HUES6 (cell line): ENCODE data around the gene ABTB2.

ENCODE experiments used
- H3K27ac ChIP-seq: 2 replicates; pipeline ENCODE4 v1.7.0; 2013; ENCODE audit warnings: low read depth, mild to moderate bottlenecking, low read length, inconsistent platforms
- H3K27me3 ChIP-seq: 2 replicates; pipeline ENCODE4 v1.6.1; 2013; ENCODE audit warnings: low read length; ENCODE audit not compliant: control insufficient read depth, insufficient read depth
- H3K36me3 ChIP-seq: 2 replicates; pipeline ENCODE4 v1.6.1; 2013; ENCODE audit warnings: low read length; ENCODE audit not compliant: control insufficient read depth, insufficient read depth
- H3K4me1 ChIP-seq: 2 replicates; pipeline ENCODE4 v1.6.1; 2013; ENCODE audit warnings: low read length; ENCODE audit not compliant: control insufficient read depth, insufficient read depth
- H3K4me3 ChIP-seq: 2 replicates; pipeline ENCODE4 v1.5.1; 2013; ENCODE audit warnings: low read depth, low read length
- H3K9ac ChIP-seq: one replicate; pipeline ENCODE4 v1.6.1; 2013; ENCODE audit warnings: mild to moderate bottlenecking, low read length
- H3K9me3 ChIP-seq: 2 replicates; pipeline ENCODE4 v1.6.1; 2013; ENCODE audit warnings: low read depth, low read length; ENCODE audit not compliant: control insufficient read depth, insufficient read depth

ABTB2 gene

GRCh38 chr11:34343153-34343552 is 14.7 kb downstream of the ABTB2 start:
- peaks cover 17% of the 10 kb centered on the region for H3K4me1 ChIP-seq
- H3K9me3 ChIP-seq: no peaks in the 10 kb centered on the region
- H3K4me3 ChIP-seq: no peak overlapping the region
- no peak overlapping the region for H3K27ac ChIP-seq
- H3K9ac ChIP-seq: no peak overlapping the region
- H3K36me3 ChIP-seq: no peaks in the 10 kb centered on the region
- no peaks in the 10 kb centered on the region for H3K27me3 ChIP-seq

GRCh38 chr11:34341931-34342533 is 15.8 kb downstream of the ABTB2 start:
- Histone ChIP-seq H3K27ac (no peak overlapping the region), H3K36me3 (no peaks in the 10 kb centered on the region), H3K27me3 (no peaks in the 10 kb centered on the region), H3K4me3 (no peak overlapping the region), H3K4me1 (peaks cover 17% of the 10 kb centered on the region), H3K9me3 (no peaks in the 10 kb centered on the region), H3K9ac (no peak overlapping the region)

- Histone ChIP-seq H3K27me3 (no peaks in the 10 kb centered on the region), H3K9ac (no peak overlapping the region), H3K36me3 (no peaks in the 10 kb centered on the region), H3K4me3 (no peak overlapping the region), H3K9me3 (no peaks in the 10 kb centered on the region), H3K4me1 (peaks cover 17% of the 10 kb centered on the region), H3K27ac (no peak overlapping the region)
These were observed 16.7 kb downstream of the ABTB2 start for GRCh38 chr11:34341096-34341495.

GRCh38 chr11:34340653-34341052 is 17.2 kb downstream of the ABTB2 start:
- Histone ChIP-seq H3K36me3 (no peaks in the 10 kb centered on the region), H3K4me1 (peaks cover 17% of the 10 kb centered on the region), H3K4me3 (no peak overlapping the region), H3K9me3 (no peaks in the 10 kb centered on the region), H3K27ac (no peak overlapping the region), H3K27me3 (no peaks in the 10 kb centered on the region), H3K9ac (no peak overlapping the region)

- H3K9me3 ChIP-seq: no peaks in the 10 kb centered on the region
- peaks cover 10% of the 10 kb centered on the region; the same call in 1 of the 2 replicates for H3K4me1 ChIP-seq
- H3K27me3 ChIP-seq: no peaks in the 10 kb centered on the region
- H3K9ac ChIP-seq: no peak overlapping the region
- H3K4me3 ChIP-seq: no peak overlapping the region
- no peaks in the 10 kb centered on the region for H3K36me3 ChIP-seq
- no peak overlapping the region for H3K27ac ChIP-seq
These were observed 18.4 kb downstream of the ABTB2 start for GRCh38 chr11:34339149-34340064.

GRCh38 chr11:34337016-34337415 is 20.8 kb downstream of the ABTB2 start:
- Histone ChIP-seq H3K36me3 (no peaks in the 10 kb centered on the region), H3K27ac (no peak overlapping the region), H3K4me1 (peaks cover 16% of the 10 kb centered on the region), H3K9me3 (no peaks in the 10 kb centered on the region), H3K9ac (no peak overlapping the region), H3K27me3 (no peaks in the 10 kb centered on the region), H3K4me3 (no peak overlapping the region)

- no peak overlapping the region for H3K27ac ChIP-seq
- no peak overlapping the region for H3K9ac ChIP-seq
- H3K4me1 ChIP-seq: peaks cover 13% of the 10 kb centered on the region
- H3K4me3 ChIP-seq: no peak overlapping the region
- no peaks in the 10 kb centered on the region for H3K27me3 ChIP-seq
- H3K36me3 ChIP-seq: no peaks in the 10 kb centered on the region
- no peaks in the 10 kb centered on the region for H3K9me3 ChIP-seq
These were observed 22.0 kb downstream of the ABTB2 start for GRCh38 chr11:34335801-34336200.

GRCh38 chr11:34335331-34335730 is 22.5 kb downstream of the ABTB2 start:
- H3K27ac ChIP-seq: no peak overlapping the region
- H3K4me3 ChIP-seq: no peak overlapping the region
- H3K36me3 ChIP-seq: no peaks in the 10 kb centered on the region
- H3K4me1 ChIP-seq: peaks cover 13% of the 10 kb centered on the region
- H3K9ac ChIP-seq: no peak overlapping the region
- H3K9me3 ChIP-seq: no peaks in the 10 kb centered on the region
- H3K27me3 ChIP-seq: no peaks in the 10 kb centered on the region

- H3K9ac ChIP-seq: no peak overlapping the region
- H3K4me1 ChIP-seq: peaks cover 13% of the 10 kb centered on the region
- no peak overlapping the region for H3K27ac ChIP-seq
- H3K27me3 ChIP-seq: no peaks in the 10 kb centered on the region
- H3K36me3 ChIP-seq: no peaks in the 10 kb centered on the region
- no peak overlapping the region for H3K4me3 ChIP-seq
- H3K9me3 ChIP-seq: no peaks in the 10 kb centered on the region
These were observed 24.0 kb downstream of the ABTB2 start for GRCh38 chr11:34333787-34334186.

GRCh38 chr11:34332524-34332923 is 25.3 kb downstream of the ABTB2 start:
- H3K36me3 ChIP-seq: no peaks in the 10 kb centered on the region
- no peaks in the 10 kb centered on the region for H3K27me3 ChIP-seq
- no peak overlapping the region for H3K27ac ChIP-seq
- no peak overlapping the region for H3K4me3 ChIP-seq
- H3K4me1 ChIP-seq: peaks cover 13% of the 10 kb centered on the region
- no peak overlapping the region for H3K9ac ChIP-seq
- H3K9me3 ChIP-seq: no peaks in the 10 kb centered on the region

- Histone ChIP-seq H3K27me3 (no peaks in the 10 kb centered on the region), H3K4me1 (peaks cover 13% of the 10 kb centered on the region), H3K36me3 (no peaks in the 10 kb centered on the region)
These were observed 26.1 kb downstream of the ABTB2 start for GRCh38 chr11:34331736-34332135.

More at GRCh38 chr11:34331736-34332135, 26.1 kb downstream of the ABTB2 start:
- Histone ChIP-seq H3K27ac (no peak overlapping the region), H3K4me3 (no peak overlapping the region), H3K9me3 (no peaks in the 10 kb centered on the region), H3K9ac (no peak overlapping the region)
